ENCODE measurements around the gene GNAQ. TPM values are rescaled to one million over a fixed set of nuclear protein-coding genes. Genes with fewer than 3 reads are reported as not detected.

Gene GNAQ
- total RNA-seq, 4 donors from 2014 or later: 40.8 to 54.7 (median 53.8) TPM

DNA sequence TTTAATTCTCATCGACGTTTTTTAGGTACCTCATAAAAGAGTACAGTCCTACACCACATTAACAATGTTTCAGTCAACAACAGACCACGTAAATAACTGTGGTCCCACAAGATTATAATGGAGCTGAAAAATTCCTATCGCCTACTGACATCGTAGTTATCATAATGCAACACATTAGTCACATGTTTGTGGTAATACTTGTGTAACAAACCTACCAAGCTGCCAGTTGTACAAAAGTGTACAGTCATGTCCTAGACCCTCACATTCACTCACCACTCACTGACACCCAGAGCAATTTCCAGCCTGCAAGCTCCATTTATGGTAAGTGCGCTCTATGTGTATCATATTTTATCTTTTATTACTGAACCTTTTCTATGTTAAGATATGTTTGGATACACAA lies 16.8 kb downstream of the GNAQ start:
- DNase-seq (ENCODE audit: low spot score) (no peak), ATAC-seq (ENCODE audit: low FRiP score) (no peak)
- TF ChIP-seq, protein P1, sequence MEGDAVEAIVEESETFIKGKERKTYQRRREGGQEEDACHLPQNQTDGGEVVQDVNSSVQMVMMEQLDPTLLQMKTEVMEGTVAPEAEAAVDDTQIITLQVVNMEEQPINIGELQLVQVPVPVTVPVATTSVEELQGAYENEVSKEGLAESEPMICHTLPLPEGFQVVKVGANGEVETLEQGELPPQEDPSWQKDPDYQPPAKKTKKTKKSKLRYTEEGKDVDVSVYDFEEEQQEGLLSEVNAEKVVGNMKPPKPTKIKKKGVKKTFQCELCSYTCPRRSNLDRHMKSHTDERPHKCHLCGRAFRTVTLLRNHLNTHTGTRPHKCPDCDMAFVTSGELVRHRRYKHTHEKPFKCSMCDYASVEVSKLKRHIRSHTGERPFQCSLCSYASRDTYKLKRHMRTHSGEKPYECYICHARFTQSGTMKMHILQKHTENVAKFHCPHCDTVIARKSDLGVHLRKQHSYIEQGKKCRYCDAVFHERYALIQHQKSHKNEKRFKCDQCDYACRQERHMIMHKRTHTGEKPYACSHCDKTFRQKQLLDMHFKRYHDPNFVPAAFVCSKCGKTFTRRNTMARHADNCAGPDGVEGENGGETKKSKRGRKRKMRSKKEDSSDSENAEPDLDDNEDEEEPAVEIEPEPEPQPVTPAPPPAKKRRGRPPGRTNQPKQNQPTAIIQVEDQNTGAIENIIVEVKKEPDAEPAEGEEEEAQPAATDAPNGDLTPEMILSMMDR (IDR thresholded peaks at IDR 0.05): no peak

DNA sequence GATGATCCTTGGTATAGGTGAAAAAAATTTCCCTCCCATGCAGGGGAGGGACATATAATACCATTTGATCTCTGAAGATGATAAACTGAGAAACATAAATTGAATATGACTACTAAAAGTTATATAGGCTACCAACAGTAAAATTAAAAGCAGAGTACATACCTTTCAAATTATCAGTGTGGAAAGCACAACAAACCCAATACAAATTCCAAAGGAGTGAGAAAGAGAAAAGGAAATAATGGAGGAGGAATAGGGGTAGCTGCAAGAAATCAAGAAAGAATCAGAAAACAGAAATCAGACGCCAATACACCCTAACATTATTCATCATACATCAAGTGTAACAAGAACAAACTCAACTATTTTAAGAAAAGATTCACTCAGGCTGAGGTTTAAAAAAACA lies 17.7 kb downstream of the GNAQ start:
- ATAC-seq (ENCODE audit: low FRiP score) (no peak), DNase-seq (ENCODE audit: low spot score) (no peak)
- TF ChIP-seq, protein P1 (IDR thresholded peaks at IDR 0.05): no peak

DNA sequence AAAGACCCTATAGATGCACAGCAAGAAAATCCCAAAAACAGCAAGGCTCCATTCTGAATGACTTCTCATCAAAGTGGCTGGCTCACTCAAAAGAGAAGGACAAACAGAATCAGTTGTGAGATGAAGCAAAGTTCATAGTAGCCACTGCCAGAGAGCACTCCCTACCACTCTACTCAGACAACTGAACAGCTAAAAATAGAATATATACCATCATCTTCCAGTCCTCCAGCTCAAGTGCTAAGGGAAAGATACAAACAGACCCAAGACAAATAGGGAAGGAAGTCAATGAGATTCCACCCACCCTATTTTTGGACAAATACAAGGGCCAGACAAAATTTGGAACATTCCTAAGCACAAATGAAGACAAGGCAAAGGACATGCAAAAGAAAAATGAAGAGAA lies 20.6 kb downstream of the GNAQ start:
- no peak for DNase-seq (ENCODE audit: low spot score)
- TF ChIP-seq, protein P1 (IDR thresholded peaks at IDR 0.05): no peak
- ATAC-seq (ENCODE audit: low FRiP score): no peak

DNA sequence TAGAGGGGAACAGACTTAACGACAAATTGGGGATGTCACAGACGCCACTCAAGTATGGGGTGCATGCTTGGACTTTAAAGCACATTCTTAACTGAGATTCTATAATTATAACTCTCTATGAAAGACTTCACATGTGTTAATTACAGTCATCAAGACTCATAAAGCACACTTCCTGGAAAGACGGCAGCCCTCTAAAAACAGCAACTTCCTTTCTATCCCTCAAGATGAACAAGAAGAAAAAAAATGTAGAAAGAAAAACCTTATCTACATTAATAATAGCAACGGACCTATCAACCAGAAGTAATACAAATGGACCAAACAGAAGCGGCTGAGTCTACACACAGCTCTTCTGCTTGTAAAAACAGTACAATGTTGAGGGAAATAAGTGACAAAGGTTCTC lies 21.2 kb downstream of the GNAQ start:
- DNase-seq (ENCODE audit: low spot score): no peak
- TF ChIP-seq, protein P1 (IDR thresholded peaks at IDR 0.05): no peak
- ATAC-seq (ENCODE audit: low FRiP score): no peak

DNA sequence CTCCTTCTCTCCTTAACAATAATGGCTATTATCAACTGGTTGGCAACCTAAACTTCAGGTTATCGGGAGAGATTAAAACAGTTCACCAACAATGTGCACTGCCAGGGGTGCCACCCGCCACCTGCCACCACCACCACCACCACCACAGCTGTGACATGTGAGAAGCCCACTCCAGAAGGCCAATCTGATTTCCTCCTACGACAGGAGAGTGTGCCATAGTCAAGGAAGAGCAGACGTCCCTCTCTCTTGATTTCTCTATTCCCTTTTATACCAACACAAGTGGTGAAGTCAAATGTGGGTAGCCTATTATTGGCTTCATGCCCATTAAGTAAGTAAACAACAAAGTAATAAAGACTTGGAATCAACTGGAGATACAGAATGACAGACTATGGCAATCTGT lies 22.4 kb downstream of the GNAQ start:
- no peak for ATAC-seq (ENCODE audit: low FRiP score)
- DNase-seq (ENCODE audit: low spot score): no peak
- TF ChIP-seq, protein P1 (IDR thresholded peaks at IDR 0.05): no peak

DNA sequence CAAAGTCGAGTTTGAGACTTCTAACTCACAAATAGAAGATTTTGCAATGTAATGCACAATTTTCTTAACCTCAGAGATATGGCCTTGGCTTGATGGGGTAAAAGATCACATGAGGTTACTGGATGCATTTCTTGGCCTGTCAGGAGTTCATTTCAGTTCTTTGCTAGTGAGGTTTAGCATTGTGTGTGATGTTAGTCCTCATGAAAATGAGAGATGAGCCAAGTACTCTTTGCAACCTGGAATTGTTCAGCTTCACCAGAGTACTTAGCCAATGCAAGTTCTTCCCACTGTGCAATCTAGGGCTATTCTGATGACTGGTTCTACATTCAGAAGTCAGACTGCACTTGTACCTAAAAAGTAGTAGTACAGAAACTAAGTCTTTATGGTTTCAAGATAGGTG lies 24.9 kb downstream of the GNAQ start:
- TF ChIP-seq, protein P1 (IDR thresholded peaks at IDR 0.05): no peak
- ATAC-seq (ENCODE audit: low FRiP score): peak; percentile 35
- no peak for DNase-seq (ENCODE audit: low spot score)

DNA sequence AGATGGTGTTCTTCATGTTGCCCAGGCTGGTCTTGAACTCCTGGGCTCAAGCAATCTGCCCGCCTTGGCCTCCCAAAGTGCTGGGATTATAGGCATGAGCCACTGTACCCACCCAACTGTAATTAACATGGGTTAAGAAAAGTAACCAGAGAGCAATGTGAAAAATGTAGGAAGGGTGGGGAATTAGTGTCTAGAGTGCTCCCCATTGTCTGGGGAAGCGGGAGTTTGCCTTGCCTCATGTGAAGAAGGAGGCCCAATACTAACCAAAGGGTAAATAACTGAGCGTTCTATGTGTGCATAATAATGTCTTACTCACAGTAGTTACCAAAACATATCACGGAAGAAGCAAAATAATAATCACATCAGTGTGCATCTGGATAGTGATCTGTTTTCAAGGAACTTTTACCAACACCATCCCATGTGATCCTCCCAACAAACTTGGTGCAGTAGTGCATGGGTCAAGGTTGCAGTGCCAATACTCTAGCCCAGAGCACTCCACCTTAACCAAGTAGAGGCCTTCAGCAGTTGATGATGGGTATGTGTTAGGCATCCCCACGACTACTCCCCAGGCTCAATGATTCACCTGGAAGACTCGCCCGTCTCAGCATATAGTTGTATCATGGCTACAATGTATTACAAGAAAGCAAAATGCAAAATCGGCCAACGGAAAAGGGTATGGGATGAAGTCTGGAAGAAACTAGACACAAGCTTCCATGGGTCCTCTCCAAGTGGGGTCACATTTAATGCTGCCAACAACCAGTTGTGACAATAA lies 26.2 kb downstream of the GNAQ start:
- no peak for ATAC-seq (ENCODE audit: low FRiP score)
- TF ChIP-seq, protein P1 (IDR thresholded peaks at IDR 0.05): no peak
- DNase-seq (ENCODE audit: low spot score): no peak

Measured in omental fat pad (tissue), 4 donors.